ENCODE measurements around the gene DVL1. TPM values are rescaled to one million over a fixed set of nuclear protein-coding genes. Genes with fewer than 3 reads are reported as not detected.

The DVL1 gene
- total RNA-seq, 1 experiment from 2014 or later: 91.4 TPM

DNA sequence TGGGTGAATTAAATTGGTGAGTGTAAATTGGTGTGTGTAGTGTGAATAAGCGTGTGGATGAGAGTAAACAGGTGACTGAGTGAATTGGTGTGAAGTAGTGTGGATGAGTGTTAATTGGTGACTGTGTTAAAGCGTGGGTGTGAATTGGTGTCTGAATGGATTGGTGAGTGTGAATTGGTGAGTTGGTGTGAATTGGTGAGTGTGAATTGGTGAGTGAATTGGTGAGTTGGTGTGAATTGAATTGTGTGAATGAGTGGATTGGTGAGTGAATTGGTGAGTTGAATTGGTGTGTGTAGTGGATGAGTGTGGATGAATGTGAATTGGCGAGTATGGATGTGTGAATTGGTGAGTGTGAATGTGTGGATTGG is 17.5 kb upstream of the DVL1 start:
- ATAC-seq (no peak), DNase-seq (ENCODE audit: low spot score) (no peak)
- ChIA-PET POLR2A (no interaction called here), CTCF (no interaction called here)
- Mint-ChIP-seq H3K27ac (no peak overlapping the region), H3K36me3 (no peaks in the 10 kb centered on the region), H3K9me3 (no peaks in the 10 kb centered on the region), H3K27me3 (ENCODE audit: low read depth) (peaks cover 40% of the 10 kb centered on the region), H3K4me3 (no peak overlapping the region), H3K4me1 (peaks cover 6% of the 10 kb centered on the region)
- TF ChIP-seq, protein P1, sequence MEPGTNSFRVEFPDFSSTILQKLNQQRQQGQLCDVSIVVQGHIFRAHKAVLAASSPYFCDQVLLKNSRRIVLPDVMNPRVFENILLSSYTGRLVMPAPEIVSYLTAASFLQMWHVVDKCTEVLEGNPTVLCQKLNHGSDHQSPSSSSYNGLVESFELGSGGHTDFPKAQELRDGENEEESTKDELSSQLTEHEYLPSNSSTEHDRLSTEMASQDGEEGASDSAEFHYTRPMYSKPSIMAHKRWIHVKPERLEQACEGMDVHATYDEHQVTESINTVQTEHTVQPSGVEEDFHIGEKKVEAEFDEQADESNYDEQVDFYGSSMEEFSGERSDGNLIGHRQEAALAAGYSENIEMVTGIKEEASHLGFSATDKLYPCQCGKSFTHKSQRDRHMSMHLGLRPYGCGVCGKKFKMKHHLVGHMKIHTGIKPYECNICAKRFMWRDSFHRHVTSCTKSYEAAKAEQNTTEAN (CRISPR knock-in tag; IDR thresholded peaks at IDR 0.05): no peak
- TF ChIP-seq NFE2L1 (CRISPR knock-in tag; IDR thresholded peaks at IDR 0.05): no peak
- TF ChIP-seq, protein P2, sequence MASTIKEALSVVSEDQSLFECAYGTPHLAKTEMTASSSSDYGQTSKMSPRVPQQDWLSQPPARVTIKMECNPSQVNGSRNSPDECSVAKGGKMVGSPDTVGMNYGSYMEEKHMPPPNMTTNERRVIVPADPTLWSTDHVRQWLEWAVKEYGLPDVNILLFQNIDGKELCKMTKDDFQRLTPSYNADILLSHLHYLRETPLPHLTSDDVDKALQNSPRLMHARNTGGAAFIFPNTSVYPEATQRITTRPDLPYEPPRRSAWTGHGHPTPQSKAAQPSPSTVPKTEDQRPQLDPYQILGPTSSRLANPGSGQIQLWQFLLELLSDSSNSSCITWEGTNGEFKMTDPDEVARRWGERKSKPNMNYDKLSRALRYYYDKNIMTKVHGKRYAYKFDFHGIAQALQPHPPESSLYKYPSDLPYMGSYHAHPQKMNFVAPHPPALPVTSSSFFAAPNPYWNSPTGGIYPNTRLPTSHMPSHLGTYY (CRISPR knock-in tag; IDR thresholded peaks at IDR 0.05): no peak

DNA sequence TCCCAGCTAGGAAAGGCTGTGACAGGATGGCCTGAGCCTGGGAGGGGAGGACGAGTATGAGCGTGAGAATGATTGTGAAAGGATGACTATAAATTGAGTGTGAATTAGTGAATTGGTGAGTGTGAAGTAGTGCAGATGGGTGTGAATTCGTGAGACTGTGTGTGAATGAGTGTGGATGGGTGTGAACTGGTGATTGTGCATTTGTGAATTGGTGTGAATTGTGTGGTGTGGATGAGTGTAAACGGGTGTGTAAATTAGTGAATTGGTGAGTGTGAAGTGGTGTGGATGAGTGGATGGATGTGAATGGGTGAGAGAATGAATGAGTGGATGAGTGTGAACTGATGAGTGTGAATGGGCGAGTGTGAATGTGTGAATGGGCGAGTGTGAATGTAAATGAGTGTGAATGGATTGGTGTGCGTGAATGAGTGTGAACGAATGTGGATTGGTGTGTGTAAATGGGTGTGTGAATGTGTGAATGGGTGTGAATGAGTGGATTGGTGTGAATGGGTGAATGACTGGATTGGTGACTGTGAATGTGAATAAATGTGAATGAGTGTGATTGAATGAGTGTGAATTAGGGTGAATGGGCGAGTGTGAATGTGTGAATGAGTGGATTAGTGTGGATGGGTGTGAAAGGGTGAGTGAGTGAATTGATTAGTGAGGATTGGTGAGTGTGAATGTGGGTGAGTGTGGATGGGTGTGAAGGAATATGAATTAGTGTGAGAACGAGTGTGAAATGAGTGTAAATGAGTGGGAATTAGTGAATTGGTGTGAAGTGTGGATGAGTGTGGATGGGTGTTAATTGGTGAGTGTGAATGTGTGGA is 16.9 kb upstream of the DVL1 start:
- no peaks in the 10 kb centered on the region for H3K36me3 Mint-ChIP-seq
- TF ChIP-seq, protein P3, sequence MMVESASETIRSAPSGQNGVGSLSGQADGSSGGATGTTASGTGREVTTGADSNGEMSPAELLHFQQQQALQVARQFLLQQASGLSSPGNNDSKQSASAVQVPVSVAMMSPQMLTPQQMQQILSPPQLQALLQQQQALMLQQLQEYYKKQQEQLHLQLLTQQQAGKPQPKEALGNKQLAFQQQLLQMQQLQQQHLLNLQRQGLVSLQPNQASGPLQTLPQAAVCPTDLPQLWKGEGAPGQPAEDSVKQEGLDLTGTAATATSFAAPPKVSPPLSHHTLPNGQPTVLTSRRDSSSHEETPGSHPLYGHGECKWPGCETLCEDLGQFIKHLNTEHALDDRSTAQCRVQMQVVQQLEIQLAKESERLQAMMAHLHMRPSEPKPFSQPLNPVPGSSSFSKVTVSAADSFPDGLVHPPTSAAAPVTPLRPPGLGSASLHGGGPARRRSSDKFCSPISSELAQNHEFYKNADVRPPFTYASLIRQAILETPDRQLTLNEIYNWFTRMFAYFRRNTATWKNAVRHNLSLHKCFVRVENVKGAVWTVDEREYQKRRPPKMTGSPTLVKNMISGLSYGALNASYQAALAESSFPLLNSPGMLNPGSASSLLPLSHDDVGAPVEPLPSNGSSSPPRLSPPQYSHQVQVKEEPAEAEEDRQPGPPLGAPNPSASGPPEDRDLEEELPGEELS (CRISPR knock-in tag; IDR thresholded peaks at IDR 0.05): no peak
- TF ChIP-seq ZNF263 (CRISPR knock-in tag; IDR thresholded peaks at IDR 0.05; ENCODE audit: low read depth) (no peak), GTF2I (CRISPR knock-in tag; conservative IDR thresholded peaks at IDR 0.05) (no peak), TEAD1 (CRISPR knock-in tag; IDR thresholded peaks at IDR 0.05) (no peak), ZNF232 (CRISPR knock-in tag; IDR thresholded peaks at IDR 0.05) (no peak), OVOL2 (CRISPR knock-in tag; IDR thresholded peaks at IDR 0.05; ENCODE audit: borderline replicate concordance) (no peak), ZNF121 (CRISPR knock-in tag; IDR thresholded peaks at IDR 0.05) (no peak), ZNF138 (CRISPR knock-in tag; conservative IDR thresholded peaks at IDR 0.05) (no peak), ETV6 (CRISPR knock-in tag; IDR thresholded peaks at IDR 0.05) (no peak)
- TF ChIP-seq, protein P4, sequence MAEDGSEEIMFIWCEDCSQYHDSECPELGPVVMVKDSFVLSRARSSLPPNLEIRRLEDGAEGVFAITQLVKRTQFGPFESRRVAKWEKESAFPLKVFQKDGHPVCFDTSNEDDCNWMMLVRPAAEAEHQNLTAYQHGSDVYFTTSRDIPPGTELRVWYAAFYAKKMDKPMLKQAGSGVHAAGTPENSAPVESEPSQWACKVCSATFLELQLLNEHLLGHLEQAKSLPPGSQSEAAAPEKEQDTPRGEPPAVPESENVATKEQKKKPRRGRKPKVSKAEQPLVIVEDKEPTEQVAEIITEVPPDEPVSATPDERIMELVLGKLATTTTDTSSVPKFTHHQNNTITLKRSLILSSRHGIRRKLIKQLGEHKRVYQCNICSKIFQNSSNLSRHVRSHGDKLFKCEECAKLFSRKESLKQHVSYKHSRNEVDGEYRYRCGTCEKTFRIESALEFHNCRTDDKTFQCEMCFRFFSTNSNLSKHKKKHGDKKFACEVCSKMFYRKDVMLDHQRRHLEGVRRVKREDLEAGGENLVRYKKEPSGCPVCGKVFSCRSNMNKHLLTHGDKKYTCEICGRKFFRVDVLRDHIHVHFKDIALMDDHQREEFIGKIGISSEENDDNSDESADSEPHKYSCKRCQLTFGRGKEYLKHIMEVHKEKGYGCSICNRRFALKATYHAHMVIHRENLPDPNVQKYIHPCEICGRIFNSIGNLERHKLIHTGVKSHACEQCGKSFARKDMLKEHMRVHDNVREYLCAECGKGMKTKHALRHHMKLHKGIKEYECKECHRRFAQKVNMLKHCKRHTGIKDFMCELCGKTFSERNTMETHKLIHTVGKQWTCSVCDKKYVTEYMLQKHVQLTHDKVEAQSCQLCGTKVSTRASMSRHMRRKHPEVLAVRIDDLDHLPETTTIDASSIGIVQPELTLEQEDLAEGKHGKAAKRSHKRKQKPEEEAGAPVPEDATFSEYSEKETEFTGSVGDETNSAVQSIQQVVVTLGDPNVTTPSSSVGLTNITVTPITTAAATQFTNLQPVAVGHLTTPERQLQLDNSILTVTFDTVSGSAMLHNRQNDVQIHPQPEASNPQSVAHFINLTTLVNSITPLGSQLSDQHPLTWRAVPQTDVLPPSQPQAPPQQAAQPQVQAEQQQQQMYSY (CRISPR knock-in tag; IDR thresholded peaks at IDR 0.05): no peak
- TF ChIP-seq, protein P5, sequence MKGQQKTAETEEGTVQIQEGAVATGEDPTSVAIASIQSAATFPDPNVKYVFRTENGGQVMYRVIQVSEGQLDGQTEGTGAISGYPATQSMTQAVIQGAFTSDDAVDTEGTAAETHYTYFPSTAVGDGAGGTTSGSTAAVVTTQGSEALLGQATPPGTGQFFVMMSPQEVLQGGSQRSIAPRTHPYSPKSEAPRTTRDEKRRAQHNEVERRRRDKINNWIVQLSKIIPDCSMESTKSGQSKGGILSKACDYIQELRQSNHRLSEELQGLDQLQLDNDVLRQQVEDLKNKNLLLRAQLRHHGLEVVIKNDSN (CRISPR knock-in tag; IDR thresholded peaks at IDR 0.05): no peak
- ATAC-seq: no peak
- CTCF ChIA-PET: no interaction called here
- POLR2A ChIA-PET: no interaction called here
- H3K27me3 Mint-ChIP-seq (ENCODE audit: low read depth): peaks cover 40% of the 10 kb centered on the region
- no peak overlapping the region for H3K4me3 Mint-ChIP-seq
- no peak for DNase-seq (ENCODE audit: low spot score)
- H3K4me1 Mint-ChIP-seq: peaks cover 6% of the 10 kb centered on the region
- H3K9me3 Mint-ChIP-seq: no peaks in the 10 kb centered on the region
- no peak overlapping the region for H3K27ac Mint-ChIP-seq

All from WTC11 (cell line).